ENCODE results near the gene TMEM247.

TMEM247 gene

DNA sequence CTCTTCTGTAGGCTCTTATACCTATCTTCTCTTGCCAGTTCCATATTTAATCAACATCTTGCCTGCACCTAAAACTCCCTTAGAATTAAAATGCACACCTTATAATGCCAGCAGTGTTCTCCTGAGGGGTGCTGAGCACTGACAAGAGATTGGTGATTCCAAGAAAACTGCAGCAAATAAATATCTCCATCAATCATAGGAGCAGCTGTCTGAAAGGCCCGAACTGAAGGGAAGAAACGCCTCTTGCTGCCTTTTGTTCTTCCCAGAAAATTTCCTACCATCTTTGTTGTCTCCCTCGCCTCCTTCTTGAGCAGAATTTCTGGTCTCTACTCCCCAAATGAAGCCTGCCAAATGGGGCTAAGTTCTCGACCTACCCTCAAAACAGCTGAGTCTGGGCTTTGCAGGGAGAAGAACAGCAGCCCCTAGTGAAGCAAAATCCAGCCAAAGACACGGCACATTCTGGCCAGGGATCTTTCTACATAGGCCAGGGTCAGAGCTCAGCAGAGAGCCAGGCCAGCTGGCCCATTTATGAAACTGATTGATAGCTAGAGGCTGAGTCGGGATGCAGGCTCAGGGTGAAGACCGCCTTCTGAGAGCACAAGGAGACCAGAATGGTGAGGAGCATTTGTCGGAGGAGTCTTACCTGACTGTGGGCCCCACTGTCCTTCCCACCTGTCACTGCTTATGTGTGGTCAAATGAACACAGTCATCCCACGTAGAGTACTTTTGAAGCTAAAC lies 20.4 kb upstream of the TMEM247 start:
- Histone ChIP-seq H3K27me3 (ENCODE audit: control insufficient read depth, insufficient read depth, low read length) (no peaks in the 10 kb centered on the region), H3K4me1 (ENCODE audit: control insufficient read depth, insufficient read depth, low read length) (no peaks in the 10 kb centered on the region), H3K27ac (ENCODE audit: low read depth, low read length) (no peak overlapping the region), H3K4me3 (ENCODE audit: low read depth, low read length) (no peak overlapping the region), H3K9ac (ENCODE audit: low read length) (no peak overlapping the region), H3K9me3 (ENCODE audit: control insufficient read depth, insufficient read depth, low read depth, low read length) (no peaks in the 10 kb centered on the region), H3K36me3 (ENCODE audit: control insufficient read depth, insufficient read depth, low read length) (no peaks in the 10 kb centered on the region)

DNA sequence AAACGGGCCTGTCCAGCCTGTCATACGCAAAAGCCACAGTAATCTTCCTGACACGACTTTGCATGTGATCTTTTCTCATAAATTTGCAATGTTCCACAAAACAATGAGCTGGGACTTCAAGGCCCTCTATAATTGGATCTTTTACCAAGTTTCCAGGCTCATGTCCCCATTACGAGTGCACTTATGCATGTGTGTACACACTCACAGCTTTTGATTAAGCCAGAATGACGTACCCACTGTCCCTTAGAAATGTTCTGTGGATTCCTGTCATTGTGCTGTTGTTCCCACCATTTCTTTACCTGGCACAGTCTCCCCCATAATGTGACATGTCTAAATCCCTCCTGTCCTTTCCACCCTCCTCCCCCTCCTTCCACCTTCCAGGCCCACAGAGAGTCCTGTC lies 19.7 kb upstream of the TMEM247 start:
- Histone ChIP-seq H3K27me3 (ENCODE audit: control insufficient read depth, insufficient read depth, low read length) (no peaks in the 10 kb centered on the region), H3K4me3 (ENCODE audit: low read depth, low read length) (no peak overlapping the region), H3K4me1 (ENCODE audit: control insufficient read depth, insufficient read depth, low read length) (no peaks in the 10 kb centered on the region), H3K36me3 (ENCODE audit: control insufficient read depth, insufficient read depth, low read length) (no peaks in the 10 kb centered on the region), H3K9me3 (ENCODE audit: control insufficient read depth, insufficient read depth, low read depth, low read length) (no peaks in the 10 kb centered on the region), H3K9ac (ENCODE audit: low read length) (no peak overlapping the region), H3K27ac (ENCODE audit: low read depth, low read length) (no peak overlapping the region)

DNA sequence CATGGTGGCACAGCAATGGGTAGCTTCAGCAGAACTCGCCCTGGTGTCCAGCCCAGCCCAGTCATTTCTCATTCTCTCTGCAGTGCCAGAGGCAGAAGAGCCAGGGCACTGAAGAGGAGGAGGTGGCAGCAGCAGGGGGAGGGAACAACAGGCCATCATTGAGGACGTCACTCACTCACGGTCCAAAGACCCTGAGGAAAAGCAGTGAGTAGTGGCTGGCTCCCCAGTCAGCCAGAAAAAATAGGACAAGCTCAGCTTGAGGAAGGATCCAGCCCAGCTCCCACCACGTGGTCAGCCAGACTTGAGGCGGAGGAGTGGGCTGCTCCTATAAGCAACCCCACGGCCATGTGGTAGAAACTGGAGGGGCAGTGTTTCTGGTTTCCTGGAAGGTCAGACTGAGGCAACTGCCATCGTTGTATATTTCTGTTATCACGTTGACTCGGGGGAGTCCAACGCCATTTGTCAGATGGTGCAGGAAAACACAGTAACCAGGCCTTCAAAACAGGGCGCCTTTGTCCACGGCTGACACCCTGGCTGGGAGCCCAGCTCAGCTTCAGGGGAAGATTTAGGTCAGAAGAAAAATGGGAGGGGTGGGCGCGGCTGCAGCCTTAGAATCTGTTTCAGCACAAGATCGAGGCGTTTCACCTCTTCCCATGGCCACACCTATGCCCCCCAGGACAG lies 19.0 kb upstream of the TMEM247 start:
- Histone ChIP-seq H3K27ac (ENCODE audit: low read depth, low read length) (no peak overlapping the region), H3K4me3 (ENCODE audit: low read depth, low read length) (no peak overlapping the region), H3K9ac (ENCODE audit: low read length) (no peak overlapping the region)

DNA sequence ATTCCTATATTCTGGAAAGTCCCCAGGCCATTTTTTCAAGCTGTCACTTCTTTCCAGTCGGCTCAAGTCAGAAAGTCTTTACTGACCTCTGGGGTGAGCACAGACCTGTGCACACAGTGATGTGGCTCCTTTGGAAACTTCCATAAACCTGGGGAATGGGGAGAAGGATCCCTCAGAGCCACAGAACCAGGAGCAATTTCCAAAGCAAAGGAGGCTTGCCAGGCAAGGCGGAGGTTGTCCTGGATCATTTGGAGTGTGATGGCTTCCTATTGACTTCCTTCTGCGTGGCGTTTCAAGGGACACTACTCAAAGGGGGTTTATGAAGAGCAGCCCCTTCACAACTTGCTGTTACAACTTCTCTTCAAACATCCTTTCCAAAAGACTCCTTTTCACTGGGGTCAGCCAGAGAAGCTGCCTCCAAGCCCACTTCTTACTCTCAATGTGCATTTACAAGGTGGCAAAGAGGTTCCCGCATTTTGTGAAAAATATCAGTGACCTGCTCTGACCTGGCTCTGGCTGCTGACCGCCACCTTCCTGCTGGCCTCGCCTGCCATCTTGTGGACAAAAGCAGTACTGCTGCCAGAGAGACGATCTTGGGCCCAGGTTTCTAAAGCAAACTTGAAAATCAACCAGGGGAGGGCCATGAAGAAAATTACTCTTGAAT lies 18.2 kb upstream of the TMEM247 start:
- no peak overlapping the region for H3K27ac ChIP-seq (ENCODE audit: low read depth, low read length)
- no peaks in the 10 kb centered on the region for H3K4me1 ChIP-seq (ENCODE audit: control insufficient read depth, insufficient read depth, low read length)
- H3K36me3 ChIP-seq (ENCODE audit: control insufficient read depth, insufficient read depth, low read length), result no peaks in the 10 kb centered on the region
- no peaks in the 10 kb centered on the region for H3K9me3 ChIP-seq (ENCODE audit: control insufficient read depth, insufficient read depth, low read depth, low read length)
- no peaks in the 10 kb centered on the region for H3K27me3 ChIP-seq (ENCODE audit: control insufficient read depth, insufficient read depth, low read length)
- no peak overlapping the region for H3K9ac ChIP-seq (ENCODE audit: low read length)
- H3K4me3 ChIP-seq (ENCODE audit: low read depth, low read length), result no peak overlapping the region

More for the DNA sequence above, 19.0 kb upstream of the TMEM247 start:
- Histone ChIP-seq H3K4me1 (ENCODE audit: control insufficient read depth, insufficient read depth, low read length) (no peaks in the 10 kb centered on the region), H3K36me3 (ENCODE audit: control insufficient read depth, insufficient read depth, low read length) (no peaks in the 10 kb centered on the region), H3K27me3 (ENCODE audit: control insufficient read depth, insufficient read depth, low read length) (no peaks in the 10 kb centered on the region), H3K9me3 (ENCODE audit: control insufficient read depth, insufficient read depth, low read depth, low read length) (no peaks in the 10 kb centered on the region)

DNA sequence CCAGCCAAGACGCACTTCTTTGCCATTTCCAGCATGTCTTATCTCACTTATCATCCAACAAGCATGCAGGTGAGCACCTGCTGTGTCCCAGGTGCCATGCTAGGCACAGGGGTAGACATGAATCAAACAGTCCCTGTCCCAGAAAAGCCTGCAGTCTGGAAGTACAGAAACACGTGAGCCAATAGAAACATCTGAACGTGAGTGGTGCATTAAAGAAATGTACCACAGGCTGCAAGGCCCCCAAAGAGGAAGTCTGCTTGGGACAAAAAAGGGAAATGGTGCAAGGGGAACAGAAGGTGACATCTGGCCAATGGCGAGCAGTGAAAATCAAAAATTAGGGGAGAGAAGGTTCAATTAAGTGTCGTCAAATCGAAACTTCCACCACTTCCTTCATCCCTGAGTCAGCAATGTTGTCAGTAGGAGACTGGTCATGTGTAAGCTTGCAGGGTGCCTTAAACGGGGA lies 17.6 kb upstream of the TMEM247 start:
- Histone ChIP-seq H3K9me3 (ENCODE audit: control insufficient read depth, insufficient read depth, low read depth, low read length) (no peaks in the 10 kb centered on the region), H3K36me3 (ENCODE audit: control insufficient read depth, insufficient read depth, low read length) (no peaks in the 10 kb centered on the region), H3K27ac (ENCODE audit: low read depth, low read length) (no peak overlapping the region), H3K4me1 (ENCODE audit: control insufficient read depth, insufficient read depth, low read length) (no peaks in the 10 kb centered on the region), H3K27me3 (ENCODE audit: control insufficient read depth, insufficient read depth, low read length) (no peaks in the 10 kb centered on the region), H3K4me3 (ENCODE audit: low read depth, low read length) (no peak overlapping the region), H3K9ac (ENCODE audit: low read length) (no peak overlapping the region)

DNA sequence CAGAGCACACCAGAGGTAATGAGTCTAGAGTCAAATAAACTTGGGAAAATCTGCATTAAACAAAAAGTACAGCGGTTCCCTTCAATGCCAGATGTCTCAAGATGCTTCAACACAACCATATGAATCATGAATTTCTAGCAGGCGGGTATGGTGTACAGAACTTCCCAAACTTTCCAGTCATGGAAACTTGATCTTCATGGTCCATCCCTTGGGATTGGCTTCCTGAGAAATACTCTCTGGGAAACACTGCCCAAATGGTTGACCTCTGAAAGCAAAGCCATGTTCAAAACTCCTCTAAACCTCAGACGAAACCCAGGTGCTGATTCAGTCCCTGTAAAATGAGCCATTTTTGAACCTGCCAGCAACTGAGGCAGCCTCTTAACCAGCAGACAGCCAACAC lies 16.4 kb upstream of the TMEM247 start:
- no peaks in the 10 kb centered on the region for H3K27me3 ChIP-seq (ENCODE audit: control insufficient read depth, insufficient read depth, low read length)
- H3K9ac ChIP-seq (ENCODE audit: low read length), result no peak overlapping the region
- H3K36me3 ChIP-seq (ENCODE audit: control insufficient read depth, insufficient read depth, low read length), result no peaks in the 10 kb centered on the region
- H3K9me3 ChIP-seq (ENCODE audit: control insufficient read depth, insufficient read depth, low read depth, low read length), result no peaks in the 10 kb centered on the region
- H3K4me1 ChIP-seq (ENCODE audit: control insufficient read depth, insufficient read depth, low read length), result no peaks in the 10 kb centered on the region
- no peak overlapping the region for H3K27ac ChIP-seq (ENCODE audit: low read depth, low read length)
- H3K4me3 ChIP-seq (ENCODE audit: low read depth, low read length), result no peak overlapping the region

DNA sequence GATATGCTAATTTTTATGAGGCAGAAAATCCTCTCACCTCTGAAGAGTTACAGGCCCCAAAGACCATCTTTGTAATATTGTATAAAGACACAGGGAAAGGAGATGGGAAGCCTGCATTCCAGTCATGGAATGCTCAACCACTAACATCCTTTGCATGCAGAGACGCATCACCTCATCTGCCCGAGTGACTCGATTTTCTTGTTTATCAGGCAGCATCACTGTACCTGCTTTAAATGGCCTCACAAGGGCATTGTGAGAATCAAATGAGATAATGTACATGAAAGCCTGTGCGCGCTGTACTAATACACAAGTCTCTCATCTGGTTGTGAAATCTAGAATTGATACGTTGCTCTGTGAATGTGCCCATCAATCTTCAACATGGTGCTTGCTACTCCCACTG lies 10.2 kb upstream of the TMEM247 start:
- no peak overlapping the region for H3K27ac ChIP-seq (ENCODE audit: low read depth, low read length)
- H3K4me1 ChIP-seq (ENCODE audit: control insufficient read depth, insufficient read depth, low read length), result no peaks in the 10 kb centered on the region
- no peaks in the 10 kb centered on the region for H3K36me3 ChIP-seq (ENCODE audit: control insufficient read depth, insufficient read depth, low read length)
- H3K9ac ChIP-seq (ENCODE audit: low read length), result no peak overlapping the region
- no peaks in the 10 kb centered on the region for H3K27me3 ChIP-seq (ENCODE audit: control insufficient read depth, insufficient read depth, low read length)
- H3K4me3 ChIP-seq (ENCODE audit: low read depth, low read length), result no peak overlapping the region
- no peaks in the 10 kb centered on the region for H3K9me3 ChIP-seq (ENCODE audit: control insufficient read depth, insufficient read depth, low read depth, low read length)

DNA sequence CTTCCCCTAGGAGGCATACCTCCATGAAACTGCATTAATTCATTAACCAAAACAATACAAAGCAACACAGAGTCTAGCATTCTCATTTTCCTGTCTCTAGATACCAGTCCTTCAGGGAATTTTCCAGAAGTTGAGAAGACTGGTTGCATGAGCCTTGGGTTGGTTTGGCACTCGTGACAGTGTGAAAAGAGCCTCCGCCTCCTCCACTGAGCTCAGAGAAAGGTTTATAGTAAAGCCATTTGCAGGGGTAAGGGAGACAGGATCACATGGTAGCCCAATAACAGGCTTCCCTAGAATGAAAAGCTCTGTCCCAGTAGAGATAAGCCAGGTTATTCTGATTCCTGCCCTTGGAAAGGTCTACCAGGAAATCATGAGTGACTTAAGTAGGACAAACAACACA lies 9.7 kb upstream of the TMEM247 start:
- Histone ChIP-seq H3K4me3 (ENCODE audit: low read depth, low read length) (no peak overlapping the region), H3K9me3 (ENCODE audit: control insufficient read depth, insufficient read depth, low read depth, low read length) (no peaks in the 10 kb centered on the region), H3K4me1 (ENCODE audit: control insufficient read depth, insufficient read depth, low read length) (no peaks in the 10 kb centered on the region), H3K27me3 (ENCODE audit: control insufficient read depth, insufficient read depth, low read length) (no peaks in the 10 kb centered on the region), H3K27ac (ENCODE audit: low read depth, low read length) (no peak overlapping the region), H3K9ac (ENCODE audit: low read length) (no peak overlapping the region), H3K36me3 (ENCODE audit: control insufficient read depth, insufficient read depth, low read length) (no peaks in the 10 kb centered on the region)

DNA sequence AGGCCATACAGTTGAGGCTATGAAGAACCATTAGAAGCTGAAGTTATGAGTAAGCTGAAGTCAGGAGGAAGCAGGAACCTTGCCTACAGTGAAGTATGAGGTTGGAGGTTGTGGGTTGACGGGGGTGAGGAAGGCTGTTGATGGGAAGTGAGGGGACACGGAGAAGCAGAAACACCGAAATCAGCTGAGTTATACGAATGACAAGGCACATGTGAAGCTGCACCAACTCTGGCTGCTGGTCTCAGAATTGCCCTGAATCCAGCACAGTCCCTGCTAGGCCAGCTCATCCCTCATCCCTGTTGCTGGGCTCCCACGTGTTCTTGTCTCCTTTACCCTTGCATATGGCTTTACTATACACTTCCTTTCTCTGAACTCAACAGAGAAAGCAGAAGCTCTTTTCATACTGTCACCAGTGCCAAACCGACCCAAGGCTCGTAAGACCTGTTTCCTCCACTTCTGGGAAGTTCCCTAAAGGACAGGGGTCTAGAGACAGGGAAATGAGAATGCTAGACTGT lies 9.2 kb upstream of the TMEM247 start:
- no peaks in the 10 kb centered on the region for H3K27me3 ChIP-seq (ENCODE audit: control insufficient read depth, insufficient read depth, low read length)
- no peaks in the 10 kb centered on the region for H3K4me1 ChIP-seq (ENCODE audit: control insufficient read depth, insufficient read depth, low read length)
- H3K9me3 ChIP-seq (ENCODE audit: control insufficient read depth, insufficient read depth, low read depth, low read length), result no peaks in the 10 kb centered on the region
- no peak overlapping the region for H3K27ac ChIP-seq (ENCODE audit: low read depth, low read length)
- H3K9ac ChIP-seq (ENCODE audit: low read length), result no peak overlapping the region
- H3K4me3 ChIP-seq (ENCODE audit: low read depth, low read length), result no peak overlapping the region
- H3K36me3 ChIP-seq (ENCODE audit: control insufficient read depth, insufficient read depth, low read length), result no peaks in the 10 kb centered on the region

DNA sequence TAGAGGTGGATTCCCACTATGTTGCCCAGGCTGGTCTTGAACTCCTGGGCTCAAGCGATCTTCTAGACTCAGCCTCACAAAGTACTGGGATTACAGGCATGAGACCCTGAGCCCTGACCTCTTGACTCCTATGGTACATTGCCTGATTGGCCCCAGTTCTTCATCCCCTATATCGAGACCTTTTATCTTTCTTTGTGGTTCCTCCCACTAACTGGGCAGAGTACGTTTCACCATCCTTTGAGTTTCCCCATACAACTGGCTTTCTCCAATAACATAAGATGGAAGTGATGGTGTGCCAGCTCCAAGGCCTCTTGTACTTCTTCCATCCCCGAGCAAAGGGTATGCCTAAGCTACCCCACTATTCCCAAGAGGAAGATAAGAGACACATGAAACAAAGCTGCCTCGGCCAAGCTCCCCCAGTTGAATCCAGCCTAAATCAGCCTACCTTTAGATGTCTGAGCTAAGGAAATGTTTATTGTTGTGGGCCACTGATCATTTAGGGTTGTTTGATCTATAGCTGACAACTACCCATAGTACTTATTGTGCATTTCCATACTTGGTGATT lies 8.3 kb upstream of the TMEM247 start:
- no peaks in the 10 kb centered on the region for H3K36me3 ChIP-seq (ENCODE audit: control insufficient read depth, insufficient read depth, low read length)
- H3K4me3 ChIP-seq (ENCODE audit: low read depth, low read length), result no peak overlapping the region
- H3K27ac ChIP-seq (ENCODE audit: low read depth, low read length), result no peak overlapping the region
- no peaks in the 10 kb centered on the region for H3K4me1 ChIP-seq (ENCODE audit: control insufficient read depth, insufficient read depth, low read length)
- H3K27me3 ChIP-seq (ENCODE audit: control insufficient read depth, insufficient read depth, low read length), result no peaks in the 10 kb centered on the region
- H3K9me3 ChIP-seq (ENCODE audit: control insufficient read depth, insufficient read depth, low read depth, low read length), result no peaks in the 10 kb centered on the region
- H3K9ac ChIP-seq (ENCODE audit: low read length), result no peak overlapping the region

DNA sequence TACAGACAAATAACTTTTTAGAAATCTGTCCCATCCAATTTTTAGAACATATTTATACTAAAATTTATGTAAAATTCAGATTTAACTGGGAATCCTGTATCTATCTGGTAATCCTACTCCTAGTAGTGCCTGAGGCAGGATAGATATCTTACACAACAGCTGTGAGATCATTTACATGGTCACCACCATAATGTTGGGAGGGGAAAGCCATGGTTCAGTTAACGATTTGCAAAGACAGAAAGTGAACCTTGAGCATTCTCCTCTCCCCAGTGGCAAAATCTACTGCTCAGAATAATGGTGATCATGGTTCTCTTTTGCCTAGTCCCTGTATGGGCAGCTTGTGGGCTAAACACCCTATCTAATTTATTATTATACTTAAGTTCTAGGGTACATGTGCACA lies 7.7 kb upstream of the TMEM247 start:
- no peaks in the 10 kb centered on the region for H3K9me3 ChIP-seq (ENCODE audit: control insufficient read depth, insufficient read depth, low read depth, low read length)
- H3K27me3 ChIP-seq (ENCODE audit: control insufficient read depth, insufficient read depth, low read length), result no peaks in the 10 kb centered on the region
- H3K27ac ChIP-seq (ENCODE audit: low read depth, low read length), result no peak overlapping the region
- no peak overlapping the region for H3K9ac ChIP-seq (ENCODE audit: low read length)
- H3K4me1 ChIP-seq (ENCODE audit: control insufficient read depth, insufficient read depth, low read length), result no peaks in the 10 kb centered on the region
- H3K4me3 ChIP-seq (ENCODE audit: low read depth, low read length), result no peak overlapping the region
- H3K36me3 ChIP-seq (ENCODE audit: control insufficient read depth, insufficient read depth, low read length), result no peaks in the 10 kb centered on the region
